Bronchial epithelial cell (primary cell): ENCODE measurements around the gene KIAA1210. TPM values are rescaled to one million over a fixed set of nuclear protein-coding genes. Genes with fewer than 3 reads are reported as not detected.

Experiments used
- DNase-seq: peaks from one replicate; pipeline ENCODE4 v3.0.0-alpha.2; 2010; ENCODE audit warnings: low read depth
- FAIRE-seq: peaks from 2 replicates; lab custom pipeline; 2011; peaks lifted over from hg19 to GRCh38; lab: Jason Lieb, UNC
- H3K27me3 ChIP-seq: 2 replicates; pipeline ENCODE4 v1.5.1; 2011; ENCODE audit warnings: low read length; ENCODE audit not compliant: control insufficient read depth, insufficient read depth
- H3K36me3 ChIP-seq: 2 replicates; pipeline ENCODE4 v1.5.1; 2011; ENCODE audit warnings: low read length; ENCODE audit not compliant: control insufficient read depth, insufficient read depth
- H3K4me3 ChIP-seq: 2 replicates; pipeline ENCODE4 v1.5.1; 2011; ENCODE audit warnings: mild to moderate bottlenecking, low read depth, low read length, control low read depth
- CTCF ChIP-seq: IDR thresholded peaks from 2 replicates; pipeline ENCODE4 v1.5.1; 2011; ENCODE audit warnings: mild to moderate bottlenecking, moderate library complexity, low read length, control low read depth, inconsistent platforms; ENCODE audit not compliant: insufficient read depth, severe bottlenecking
- total RNA-seq: library from RNA; depleted of rRNA; stranded (reverse); fragments of >200 nt; gene quantifications from 2 replicates; pipeline ENCODE4 v1.2.1, GENCODE V29; 2014

The KIAA1210 gene
- total RNA-seq, 1 donor from 2014 or later = not detected

- FAIRE-seq (no peak), DNase-seq (peak; percentile 46)
- no peak overlapping the region for H3K4me3 ChIP-seq
- H3K36me3 ChIP-seq = no peaks in the 10 kb centered on the region
- TF ChIP-seq CTCF = peak; percentile 56
- no peaks in the 10 kb centered on the region for H3K27me3 ChIP-seq
These were observed 60.4 kb downstream of the KIAA1210 start for GRCh38 chrX:119067023-119067739.

GRCh38 chrX:119063428-119063827 lies 64.2 kb downstream of the KIAA1210 start:
- FAIRE-seq (no peak), DNase-seq (no peak)
- Histone ChIP-seq H3K27me3 (no peaks in the 10 kb centered on the region), H3K36me3 (no peaks in the 10 kb centered on the region), H3K4me3 (no peak overlapping the region)
- no peak for TF ChIP-seq CTCF

- H3K27me3 ChIP-seq = no peaks in the 10 kb centered on the region
- FAIRE-seq (peak; percentile 7), DNase-seq (peak; percentile 32)
- H3K4me3 ChIP-seq = no peak overlapping the region
- no peaks in the 10 kb centered on the region for H3K36me3 ChIP-seq
- no peak for TF ChIP-seq CTCF
These were observed 64.8 kb downstream of the KIAA1210 start for GRCh38 chrX:119062750-119063374.

- no peak for TF ChIP-seq CTCF
- no peak for FAIRE-seq
- H3K27me3 ChIP-seq = no peaks in the 10 kb centered on the region
- no peak for DNase-seq
- no peaks in the 10 kb centered on the region for H3K36me3 ChIP-seq
- H3K4me3 ChIP-seq = no peak overlapping the region
These were observed 71.9 kb downstream of the KIAA1210 start for GRCh38 chrX:119055687-119056086.

GRCh38 chrX:119045884-119046283 lies 81.7 kb downstream of the KIAA1210 start:
- FAIRE-seq = no peak

More at GRCh38 chrX:119045884-119046283, 81.7 kb downstream of the KIAA1210 start:
- Histone ChIP-seq H3K4me3 (no peak overlapping the region), H3K36me3 (no peaks in the 10 kb centered on the region), H3K27me3 (no peaks in the 10 kb centered on the region)
- DNase-seq = no peak
- no peak for TF ChIP-seq CTCF
